Breast epithelium (tissue), 4 donors: ENCODE data around the gene TPH1. TPM values are rescaled to one million over a fixed set of nuclear protein-coding genes. Genes with fewer than 3 reads are reported as not detected.

Experiments
- DNase-seq, 2 donors: peaks; one replicate each; pipeline ENCODE4 v3.0.0-alpha.2; 2019; ENCODE audit warnings: low spot score in 2 of 2
- H3K27ac ChIP-seq, 2 donors: fragments of 200-600 bp; sonication (generic) in 1 of 2; one replicate each; pipeline ENCODE4 v1.5.1; 2016 to 2019; ENCODE audit warnings: mild to moderate bottlenecking in 1 of 2
- H3K27me3 ChIP-seq, 2 donors: fragments of 200-600 bp; sonication (generic) in 1 of 2; one replicate each; pipeline versions ENCODE4 v1.5.1 to v1.6.0; 2017 to 2019; ENCODE audit warnings: control low read depth in 1 of 2, mild to moderate bottlenecking in 1 of 2
- H3K36me3 ChIP-seq: fragments of 200-600 bp; one replicate; pipeline ENCODE4 v1.5.1; 2019
- H3K4me1 ChIP-seq, 2 donors: fragments of 200-600 bp; sonication (generic); one replicate each; pipeline ENCODE4 v1.5.1; 2016 to 2019; ENCODE audit warnings: control low read depth in 1 of 2
- H3K4me3 ChIP-seq, 3 donors: fragments of 200-600 bp; sonication (generic); 1 replicate in 2 of 3; 2 replicates in 1 of 3; pipeline ENCODE4 v1.5.1; 2016 to 2019; ENCODE audit warnings: mild to moderate bottlenecking in 3 of 3, moderate library complexity in 2 of 3
- H3K9me3 ChIP-seq, 2 donors: fragments of 200-600 bp; sonication (generic) in 1 of 2; one replicate each; pipeline ENCODE4 v1.5.1; 2016 to 2019; ENCODE audit warnings: control low read depth in 1 of 2
- POLR2A ChIP-seq: fragments of 450-650 bp; IDR thresholded peaks from one replicate; pipeline ENCODE4 v1.6.1; 2016; ENCODE audit warnings: antibody characterized with exemption, mild to moderate bottlenecking, moderate library complexity
- POLR2AphosphoS5 ChIP-seq, 3 donors: sonication (generic); formaldehyde crosslinking; IDR thresholded peaks; one replicate each; pipeline ENCODE4 v1.6.1; 2017; ENCODE audit warnings: antibody characterized with exemption in 3 of 3
- intact Hi-C: fragments of 100-400 bp; cut with DNase I; formaldehyde crosslinking; loops from one replicate; pipeline ENCODE4 v1.15.1; 2023; ENCODE audit warnings: low total_unique reads
- total RNA-seq, 3 donors: library from RNA; depleted of rRNA; stranded (reverse); fragments of >200 nt; gene quantifications; one replicate each; pipeline ENCODE4 v1.1.0, GENCODE V29; 2016
- TF ChIP-seq, protein P1 (sequence below), 3 donors: fragments of 450-650 bp; IDR thresholded peaks; one replicate each; pipeline ENCODE4 v1.5.1; 2016 to 2017; ENCODE audit warnings: antibody characterized with exemption in 3 of 3, mild to moderate bottlenecking in 3 of 3, moderate library complexity in 3 of 3

The TPH1 gene
- total RNA-seq = 1 to 10 TPM in 2 of 3 donors, under 1 TPM in 1; 0.64 to 2.6 (median 1.2) TPM

DNA sequence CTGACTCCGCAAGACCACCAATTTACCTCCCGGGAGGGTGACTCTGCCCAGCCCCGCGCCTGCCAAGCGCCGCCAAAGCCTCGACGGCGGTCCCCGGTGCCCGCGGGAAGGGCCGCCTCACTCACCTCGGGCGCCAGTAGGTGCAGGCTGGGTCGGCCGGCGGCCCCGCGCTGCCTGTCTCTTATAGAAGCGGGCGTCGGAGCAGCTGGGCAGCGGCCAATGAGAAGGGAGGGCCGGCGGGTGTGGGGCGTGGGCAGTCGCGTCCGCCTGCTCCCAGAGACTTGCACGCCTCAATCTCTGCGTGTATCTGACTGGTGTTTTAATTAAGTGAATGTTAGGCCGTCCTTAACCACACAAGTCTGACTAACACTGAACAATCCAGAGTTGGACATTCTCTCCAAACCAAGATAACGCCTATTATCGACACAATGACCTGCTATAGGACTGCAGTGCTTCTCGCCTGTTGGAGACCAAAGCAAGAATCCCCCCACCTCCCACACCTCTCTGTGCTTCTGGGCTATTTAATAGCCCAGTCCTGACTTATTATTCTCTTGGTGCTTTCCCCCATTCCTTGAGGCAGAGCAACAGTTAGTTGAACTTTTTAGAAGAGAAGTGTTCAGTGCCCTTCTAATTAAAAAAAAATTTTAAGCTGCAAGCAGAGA is at the start of gene TPH1:
Gene TPH1 (minus strand): TSS at position 154 of the 662 bp plus-strand sequence. CDS start 5,507 bp downstream, outside the sequence.
- no peaks in the 10 kb centered on the region for H3K27me3 ChIP-seq
- H3K4me3 ChIP-seq = peak within 1 kb of the TSS in 2 of 3 donors; percentile 20 to 46
- intact Hi-C loops = no loop called here
- no peaks in the 10 kb centered on the region for H3K36me3 ChIP-seq
- no peaks in the 10 kb centered on the region for H3K9me3 ChIP-seq
- TF ChIP-seq, protein P1, sequence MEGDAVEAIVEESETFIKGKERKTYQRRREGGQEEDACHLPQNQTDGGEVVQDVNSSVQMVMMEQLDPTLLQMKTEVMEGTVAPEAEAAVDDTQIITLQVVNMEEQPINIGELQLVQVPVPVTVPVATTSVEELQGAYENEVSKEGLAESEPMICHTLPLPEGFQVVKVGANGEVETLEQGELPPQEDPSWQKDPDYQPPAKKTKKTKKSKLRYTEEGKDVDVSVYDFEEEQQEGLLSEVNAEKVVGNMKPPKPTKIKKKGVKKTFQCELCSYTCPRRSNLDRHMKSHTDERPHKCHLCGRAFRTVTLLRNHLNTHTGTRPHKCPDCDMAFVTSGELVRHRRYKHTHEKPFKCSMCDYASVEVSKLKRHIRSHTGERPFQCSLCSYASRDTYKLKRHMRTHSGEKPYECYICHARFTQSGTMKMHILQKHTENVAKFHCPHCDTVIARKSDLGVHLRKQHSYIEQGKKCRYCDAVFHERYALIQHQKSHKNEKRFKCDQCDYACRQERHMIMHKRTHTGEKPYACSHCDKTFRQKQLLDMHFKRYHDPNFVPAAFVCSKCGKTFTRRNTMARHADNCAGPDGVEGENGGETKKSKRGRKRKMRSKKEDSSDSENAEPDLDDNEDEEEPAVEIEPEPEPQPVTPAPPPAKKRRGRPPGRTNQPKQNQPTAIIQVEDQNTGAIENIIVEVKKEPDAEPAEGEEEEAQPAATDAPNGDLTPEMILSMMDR (IDR thresholded peaks at IDR 0.05) = no peak
- TF ChIP-seq POLR2A (no peak), POLR2AphosphoS5 (IDR thresholded peaks at IDR 0.05) (no peak)
- H3K27ac ChIP-seq = no peak within 1 kb of the TSS
- H3K4me1 ChIP-seq = no peaks in the 10 kb centered on the region
- DNase-seq = peak in 1 of 2 donors; percentile 59

DNA sequence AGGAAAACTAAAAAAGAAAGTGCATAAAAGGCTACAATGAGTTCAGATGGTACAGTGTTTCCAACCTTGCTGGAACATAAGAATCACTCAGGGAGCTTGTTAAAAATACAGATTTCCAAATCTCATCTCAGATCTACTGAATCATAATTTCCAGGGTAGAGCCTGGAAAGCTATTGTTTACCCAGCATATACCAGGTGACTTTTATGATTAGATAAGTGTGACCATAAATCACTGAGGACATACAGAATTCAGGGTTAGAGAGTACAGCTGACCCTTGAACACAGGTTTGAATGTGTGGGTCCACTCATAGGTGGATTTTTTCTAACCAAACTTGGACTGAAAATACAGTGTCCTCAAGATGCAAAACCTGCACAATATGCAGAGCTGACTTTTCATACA is 47.9 kb upstream of the TPH1 start:
- Histone ChIP-seq H3K4me3 (no peak overlapping the region), H3K36me3 (peaks cover 6% of the 10 kb centered on the region), H3K27ac (no peak overlapping the region), H3K27me3 (no peaks in the 10 kb centered on the region), H3K9me3 (no peaks in the 10 kb centered on the region), H3K4me1 (no peaks in the 10 kb centered on the region)
- TF ChIP-seq POLR2A (no peak), POLR2AphosphoS5 (IDR thresholded peaks at IDR 0.05) (no peak)
- TF ChIP-seq, protein P1 (IDR thresholded peaks at IDR 0.05) = no peak
- intact Hi-C loops = no loop called here
- no peak for DNase-seq

DNA sequence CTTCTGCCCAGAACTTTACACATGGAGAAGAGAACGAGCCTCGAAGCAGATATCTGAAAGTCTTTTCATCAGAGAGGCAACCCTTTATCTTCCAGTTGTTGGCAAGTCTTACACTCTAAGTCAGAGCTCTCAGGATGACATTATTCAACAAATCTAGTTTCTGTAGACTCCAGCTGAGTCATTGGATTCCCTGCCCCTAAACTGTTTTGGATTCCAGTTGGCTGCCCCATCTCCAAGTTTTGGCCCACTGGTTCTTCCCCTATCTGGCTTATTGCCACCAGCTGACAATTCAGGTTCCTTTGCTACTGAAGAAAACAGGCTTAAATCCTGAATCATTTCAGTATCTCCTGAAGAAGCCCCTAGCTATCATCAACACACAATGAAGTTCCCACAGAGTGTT is 45.7 kb upstream of the TPH1 start:
- no peaks in the 10 kb centered on the region for H3K27me3 ChIP-seq
- H3K4me3 ChIP-seq = no peak overlapping the region
- H3K36me3 ChIP-seq = peaks cover 11% of the 10 kb centered on the region
- intact Hi-C loops = no loop called here
- DNase-seq = no peak
- H3K9me3 ChIP-seq = no peaks in the 10 kb centered on the region
- no peaks in the 10 kb centered on the region for H3K4me1 ChIP-seq
- no peak for TF ChIP-seq POLR2A
- TF ChIP-seq, protein P1 (IDR thresholded peaks at IDR 0.05) = no peak
- TF ChIP-seq POLR2AphosphoS5 (IDR thresholded peaks at IDR 0.05) = no peak
- H3K27ac ChIP-seq = no peak overlapping the region

DNA sequence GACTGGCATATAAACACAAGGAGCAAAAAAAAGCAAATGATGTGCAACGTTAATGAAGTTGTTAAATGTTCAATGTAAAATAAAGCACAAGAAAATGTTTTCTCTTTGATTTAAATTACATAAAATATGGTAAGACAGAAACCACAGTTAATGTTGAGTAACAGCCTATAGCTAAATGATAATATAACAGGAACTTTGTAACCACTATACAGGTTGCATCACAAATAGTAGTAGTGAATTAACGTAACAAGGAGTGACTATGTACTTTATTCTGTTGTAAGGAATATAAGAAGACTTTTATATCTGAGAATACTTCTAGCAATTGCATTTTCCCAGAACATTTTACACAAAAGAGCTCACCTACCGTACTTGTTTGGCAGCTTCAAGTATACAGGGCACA is 42.9 kb upstream of the TPH1 start:
- peaks cover 13% of the 10 kb centered on the region for H3K36me3 ChIP-seq
- no peak overlapping the region for H3K27ac ChIP-seq
- H3K27me3 ChIP-seq = no peaks in the 10 kb centered on the region
- intact Hi-C loops = no loop called here
- DNase-seq = no peak
- no peaks in the 10 kb centered on the region for H3K9me3 ChIP-seq
- no peaks in the 10 kb centered on the region for H3K4me1 ChIP-seq
- H3K4me3 ChIP-seq = no peak overlapping the region
- TF ChIP-seq, protein P1 (IDR thresholded peaks at IDR 0.05) = no peak
- TF ChIP-seq POLR2A = no peak
- TF ChIP-seq POLR2AphosphoS5 (IDR thresholded peaks at IDR 0.05) = no peak

DNA sequence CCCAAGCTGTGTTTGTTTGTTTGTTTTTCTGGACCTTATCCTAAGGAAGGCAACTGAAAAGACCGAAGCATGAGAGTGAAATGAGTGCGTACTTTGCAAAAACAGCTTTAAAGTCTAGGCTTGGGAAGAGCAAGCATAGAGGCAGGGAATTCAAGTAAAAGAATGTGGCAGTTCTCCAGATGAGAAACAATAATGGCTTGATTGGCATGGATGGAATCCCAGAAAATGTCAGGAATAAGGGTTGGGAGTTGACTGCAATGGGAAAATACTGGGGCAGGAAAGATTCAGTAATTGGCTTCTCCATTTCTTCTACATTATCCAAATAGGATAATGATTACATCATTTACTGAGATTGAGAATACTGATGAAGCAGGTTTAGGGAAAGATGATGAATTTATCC is 42.3 kb upstream of the TPH1 start:
- H3K36me3 ChIP-seq = peaks cover 11% of the 10 kb centered on the region
- H3K4me3 ChIP-seq = no peak overlapping the region
- no peak for DNase-seq
- no peaks in the 10 kb centered on the region for H3K9me3 ChIP-seq
- intact Hi-C loops = no loop called here
- no peaks in the 10 kb centered on the region for H3K4me1 ChIP-seq
- no peaks in the 10 kb centered on the region for H3K27me3 ChIP-seq
- H3K27ac ChIP-seq = no peak overlapping the region
- TF ChIP-seq POLR2AphosphoS5 (IDR thresholded peaks at IDR 0.05) (no peak), POLR2A (no peak)
- TF ChIP-seq, protein P1 (IDR thresholded peaks at IDR 0.05) = no peak
